ENCODE results near the gene ZNF362.
"Not testable (repeated sequence)": the region's sequence is repeated elsewhere in the genome, so short reads cannot be mapped to it uniquely, and the experiment has no call there.

Gene ZNF362

DNA sequence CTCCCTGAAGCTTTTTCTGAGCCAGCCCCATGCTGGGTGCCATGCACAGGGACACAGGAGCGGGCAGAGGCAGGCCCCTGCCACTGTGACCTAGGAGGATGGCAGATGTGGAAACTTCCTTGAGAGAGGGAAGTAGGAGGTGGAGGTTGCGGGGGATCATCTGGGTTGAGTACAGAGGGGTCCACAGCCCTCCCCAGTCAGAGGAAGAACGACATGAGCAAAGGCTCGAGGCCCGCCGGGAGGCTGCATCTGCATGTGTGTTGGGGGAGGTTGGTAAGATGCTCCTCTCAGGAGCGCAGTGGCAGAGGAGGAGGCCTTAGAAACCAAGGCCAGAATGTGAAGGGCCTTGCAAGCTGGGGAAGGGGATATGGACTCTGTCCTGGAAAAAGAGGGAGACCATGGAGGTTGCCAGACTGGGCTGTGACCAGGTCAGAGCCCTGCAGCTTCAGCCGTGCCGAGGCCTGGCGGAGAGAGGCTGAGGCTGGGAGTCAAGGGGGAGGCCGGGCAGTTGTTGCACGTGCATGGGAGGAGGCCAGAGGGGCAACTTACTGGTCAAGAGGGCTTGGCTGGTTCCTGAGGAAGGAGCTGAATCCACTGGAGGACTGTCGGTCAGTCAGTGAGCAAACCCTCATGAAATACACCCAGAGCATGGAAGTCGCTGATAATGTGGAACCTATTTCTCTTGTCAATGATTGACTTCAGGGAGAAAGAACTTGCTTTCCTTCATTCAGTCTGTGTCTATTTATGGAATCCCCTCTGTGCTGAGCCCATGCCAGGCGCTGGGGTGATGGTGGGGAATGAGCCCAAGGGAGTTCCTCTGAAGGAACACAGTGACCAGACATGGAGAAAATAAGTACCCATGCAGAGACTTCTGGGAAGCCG, 32.9 kb downstream of the ZNF362 start:
- no peak for DNase-seq

- no peak for DNase-seq
These were observed 33.5 kb downstream of the ZNF362 start for GRCh38 chr1:33289858-33290154.

DNA sequence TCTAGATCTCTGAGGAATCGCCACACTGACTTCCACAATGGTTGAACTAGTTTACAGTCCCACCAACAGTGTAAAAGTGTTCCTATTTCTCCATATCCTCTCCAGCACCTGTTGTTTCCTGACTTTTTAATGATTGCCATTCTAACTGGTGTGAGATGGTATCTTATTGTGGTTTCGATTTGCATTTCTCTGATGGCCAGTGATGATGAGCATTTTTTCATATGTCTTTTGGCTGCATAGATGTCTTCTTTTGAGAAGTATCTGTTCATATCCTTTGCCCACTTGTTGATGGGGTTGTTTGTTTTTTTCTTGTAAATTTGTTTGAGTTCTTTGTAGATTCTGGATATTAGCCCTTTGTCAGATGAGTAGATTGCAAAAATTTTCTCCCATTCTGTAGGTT, 34.3 kb downstream of the ZNF362 start:
- not testable (repeated sequence) for DNase-seq

DNA sequence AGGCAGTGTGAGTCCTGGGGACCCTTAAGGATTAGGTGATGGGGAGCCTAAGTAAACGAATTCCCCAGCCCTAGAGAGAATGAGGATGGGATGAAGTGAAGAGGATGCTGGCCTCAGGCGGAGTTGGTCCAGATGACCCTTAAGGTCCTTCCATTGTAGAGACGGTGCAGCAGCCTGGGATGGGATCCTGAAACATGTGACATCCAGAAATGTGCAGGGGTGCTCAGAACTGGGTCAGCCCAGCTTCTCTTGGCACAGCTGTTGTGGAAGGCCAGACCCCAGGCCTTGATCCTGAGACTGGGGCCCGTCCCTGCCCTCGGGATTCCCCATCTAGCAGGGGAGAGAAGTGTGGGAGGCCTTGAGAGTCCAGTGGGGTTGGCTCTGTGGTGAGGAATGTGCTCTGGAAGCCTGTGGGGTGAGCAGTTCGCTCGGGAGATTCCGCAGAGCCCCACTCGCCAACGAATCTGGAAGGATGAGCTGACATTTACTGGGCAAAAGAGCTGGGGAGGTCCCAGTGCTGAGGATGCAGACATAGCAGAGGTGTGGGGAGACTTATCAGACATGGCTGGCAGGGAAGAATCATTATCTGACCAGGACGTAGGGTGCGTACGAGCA, 36.5 kb downstream of the ZNF362 start:
- DNase-seq: no peak

GRCh38 chr1:33294071-33295010, 38.0 kb downstream of the ZNF362 start:
- no peak for DNase-seq

DNA sequence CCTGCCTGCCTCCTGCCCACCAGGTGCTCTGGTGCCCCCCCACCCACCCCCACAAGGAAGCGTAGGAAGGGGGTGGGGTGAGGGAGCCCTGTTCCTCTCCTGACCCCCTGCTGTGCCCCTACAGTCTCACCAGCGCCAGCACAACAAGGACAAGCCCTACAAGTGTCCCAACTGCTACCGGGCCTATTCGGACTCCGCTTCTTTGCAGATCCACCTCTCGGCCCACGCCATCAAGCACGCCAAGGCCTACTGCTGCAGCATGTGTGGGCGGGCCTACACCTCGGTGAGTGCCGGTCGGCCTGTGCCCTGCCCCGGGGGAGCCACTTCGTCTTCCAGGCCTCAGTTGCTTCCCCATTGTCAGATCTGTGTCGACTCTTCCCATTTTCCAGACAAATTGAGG, 38.7 kb downstream of the ZNF362 start:
- DNase-seq: no peak

GRCh38 chr1:33295450-33296081, 39.3 kb downstream of the ZNF362 start:
- DNase-seq: peak; percentile 53 to 69

GRCh38 chr1:33296082-33296458, 39.8 kb downstream of the ZNF362 start:
- DNase-seq: no peak

DNA sequence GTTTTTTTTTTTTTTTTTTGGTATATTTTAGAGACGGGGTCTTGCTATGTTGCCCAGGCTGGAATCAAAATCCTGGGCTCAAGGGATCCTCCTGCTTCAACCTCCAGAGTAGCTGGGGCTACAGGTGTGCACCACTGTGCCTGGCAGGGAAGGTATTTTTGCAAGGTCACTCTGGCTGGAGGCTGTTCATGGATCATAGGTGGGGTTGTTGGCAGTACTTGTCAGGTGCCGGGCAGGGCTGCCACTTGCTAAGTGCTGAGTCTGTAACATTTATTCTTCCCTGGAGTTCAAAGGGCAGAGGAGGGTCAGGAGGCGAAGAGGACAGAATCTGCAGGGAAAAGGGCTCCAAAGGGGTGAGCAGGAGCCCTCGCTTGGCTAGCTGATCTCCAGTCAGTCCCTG, 40.5 kb downstream of the ZNF362 start:
- DNase-seq: no peak

GRCh38 chr1:33297911-33298622, 41.8 kb downstream of the ZNF362 start:
- DNase-seq: no peak

GRCh38 chr1:33298623-33299277, 42.5 kb downstream of the ZNF362 start:
- no peak for DNase-seq

DNA sequence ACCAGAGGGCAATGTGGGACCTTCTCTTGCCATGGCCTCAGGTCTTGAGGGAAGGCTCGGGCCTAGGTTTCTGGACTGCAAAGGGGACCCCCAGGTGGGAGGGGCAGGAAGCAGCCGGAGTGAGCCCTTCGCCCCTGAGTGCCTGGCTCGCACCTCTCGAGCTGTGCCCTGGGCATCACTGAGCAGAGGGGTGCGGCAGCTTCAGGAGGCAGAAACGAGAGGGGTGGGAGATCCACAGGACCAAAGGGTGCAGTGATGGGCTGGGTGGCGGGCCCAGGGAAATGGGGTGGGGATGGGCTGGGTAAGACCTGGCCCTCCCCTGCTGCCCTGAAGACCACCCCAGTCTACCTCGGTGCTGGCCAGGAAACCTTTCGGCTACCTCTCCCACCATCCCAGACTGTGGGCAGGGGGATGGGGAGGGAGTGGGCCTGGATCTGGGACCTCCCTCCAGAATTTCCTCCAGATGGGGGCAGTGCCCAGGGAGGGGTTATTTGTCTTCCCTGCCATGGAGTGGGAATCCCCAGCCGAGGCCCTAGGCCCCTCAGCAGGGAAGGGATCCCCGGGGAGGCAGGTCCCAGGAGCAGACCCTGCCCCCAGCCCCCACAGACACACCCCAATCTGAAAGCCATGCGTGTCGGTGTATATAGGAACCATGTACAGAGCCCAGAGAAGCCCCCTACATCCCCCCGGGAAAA, 43.3 kb downstream of the ZNF362 start:
- DNase-seq: no peak

DNA sequence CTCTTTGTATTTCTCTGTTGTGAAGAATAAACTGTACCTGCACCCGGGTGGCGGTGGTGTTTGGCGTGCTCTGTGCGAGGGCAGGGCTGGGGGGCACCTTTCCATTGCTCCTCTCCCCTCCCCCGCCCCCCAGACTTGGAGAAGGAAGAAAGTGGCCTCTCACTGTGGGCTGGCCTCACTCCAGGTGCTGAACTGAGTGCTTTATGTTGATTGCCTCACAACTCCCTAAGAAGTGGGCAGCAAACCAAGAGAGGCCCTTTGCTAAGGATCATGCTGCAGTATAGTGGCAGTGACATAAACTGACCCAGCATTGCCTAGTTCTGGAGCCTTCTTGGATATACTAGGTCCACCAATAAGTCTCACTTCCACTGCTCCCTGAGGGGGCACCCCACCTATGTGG, 44.4 kb downstream of the ZNF362 start:
- no peak for DNase-seq

GRCh38 chr1:33301273-33301984, 45.1 kb downstream of the ZNF362 start:
- DNase-seq: no peak

GRCh38 chr1:33302325-33302724, 46.0 kb downstream of the ZNF362 start:
- no peak for DNase-seq

GRCh38 chr1:33305016-33305415, 48.7 kb downstream of the ZNF362 start:
- no peak for DNase-seq

- no peak for DNase-seq
These were observed 49.7 kb downstream of the ZNF362 start for GRCh38 chr1:33305816-33306652.

DNA sequence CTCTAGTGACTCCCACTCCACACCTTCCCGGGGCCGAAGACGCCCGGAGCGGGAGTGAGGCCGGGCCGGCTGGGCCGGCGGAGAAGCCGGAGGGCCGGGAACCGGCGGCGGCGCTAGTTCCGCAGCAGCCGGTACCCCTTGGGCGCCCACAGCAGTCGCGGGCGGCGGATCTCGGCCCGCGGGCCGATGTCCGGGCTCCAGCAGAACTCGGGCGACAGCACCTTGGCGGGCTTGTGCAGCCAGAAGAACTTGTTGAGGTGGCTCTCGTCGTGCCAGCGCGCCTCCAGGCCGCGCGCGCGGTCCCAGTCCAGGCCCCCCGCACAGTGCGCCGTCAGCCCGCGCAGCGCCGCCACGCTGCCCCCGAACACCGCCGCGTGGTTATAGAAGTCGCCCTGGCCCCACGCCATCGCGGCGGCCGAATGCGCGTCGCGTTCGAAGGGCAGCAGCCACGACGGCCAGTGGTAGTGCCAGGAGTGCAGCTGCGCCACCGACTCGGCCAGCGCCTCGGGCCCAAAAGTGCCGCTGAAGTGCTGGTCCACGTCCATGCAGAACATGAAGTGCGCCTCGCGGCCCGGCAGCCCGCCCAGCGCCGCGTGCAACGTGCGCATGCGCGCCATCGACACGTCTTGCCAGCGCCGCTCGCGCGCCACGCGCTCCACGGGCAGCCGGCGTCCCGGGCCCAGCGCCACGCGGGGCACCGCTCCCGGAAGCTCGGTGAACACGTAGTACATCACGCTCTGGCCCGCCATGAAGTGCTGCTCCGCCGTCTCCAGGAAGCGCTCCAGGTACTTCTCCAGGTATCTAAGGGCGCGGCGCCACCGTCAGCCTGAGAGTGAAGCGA, 50.6 kb downstream of the ZNF362 start:
- no peak for DNase-seq

- no peak for DNase-seq
These were observed 51.2 kb downstream of the ZNF362 start for GRCh38 chr1:33307494-33307864.

Data from NCI-H1930 (cell line).